ENCODE data around the gene MYBPH. TPM values are rescaled to one million over a fixed set of nuclear protein-coding genes. Genes with fewer than 3 reads are reported as not detected.

The MYBPH gene
- total RNA-seq, 1 experiment from 2014 or later = 25.9 TPM

GRCh38 chr1:203183828-203184227 lies 8.2 kb upstream of the MYBPH start:
- H3K27ac Mint-ChIP-seq (ENCODE audit: unreplicated experiment) = peak overlapping the region; percentile 86
- POLR2A ChIA-PET = no interaction called here
- no peak for TF ChIP-seq CTCF (IDR thresholded peaks at IDR 0.05; ENCODE audit: insufficient read depth in 1 of 2, low read depth in 1 of 2, low read length in 1 of 2, severe bottlenecking in 1 of 2, unreplicated experiment in 1 of 2)
- H3K4me1 Mint-ChIP-seq (ENCODE audit: low read depth, unreplicated experiment) = peaks cover 58% of the 10 kb centered on the region
- no peak for DNase-seq
- BruUV-seq (replicated peaks) = no TSS peak
- no peaks in the 10 kb centered on the region for H3K9me3 Mint-ChIP-seq (ENCODE audit: unreplicated experiment)
- Histone ChIP-seq H3K27me3 (replicated peaks; ENCODE audit: control insufficient read depth, insufficient read depth, low read length) (no peaks in the 10 kb centered on the region), H3K4me1 (peaks cover 65% of the 10 kb centered on the region), H3K9me3 (no peaks in the 10 kb centered on the region), H3K4me3 (ENCODE audit: low read depth, low read length) (no peak overlapping the region), H3K36me3 (ENCODE audit: control insufficient read depth, insufficient read depth, low read length) (no peaks in the 10 kb centered on the region)
- no peaks in the 10 kb centered on the region for H3K27me3 Mint-ChIP-seq (ENCODE audit: insufficient read depth, unreplicated experiment)
- no peak overlapping the region for H3K4me3 Mint-ChIP-seq (ENCODE audit: unreplicated experiment)
- intact Hi-C loops (cut with micrococcal nuclease; ENCODE audit: unreplicated experiment) = no loop called here
- peaks cover 73% of the 10 kb centered on the region for H3K36me3 Mint-ChIP-seq (ENCODE audit: insufficient read depth, unreplicated experiment)
- CTCF ChIA-PET = no interaction called here

GRCh38 chr1:203182387-203182953 lies 6.8 kb upstream of the MYBPH start:
- BruUV-seq (replicated peaks) = no TSS peak

GRCh38 chr1:203181586-203182386 lies 6.2 kb upstream of the MYBPH start:
- TF ChIP-seq CTCF (IDR thresholded peaks at IDR 0.05; ENCODE audit: insufficient read depth in 1 of 2, low read depth in 1 of 2, low read length in 1 of 2, severe bottlenecking in 1 of 2, unreplicated experiment in 1 of 2) = no peak
- no peak overlapping the region for H3K4me3 Mint-ChIP-seq (ENCODE audit: unreplicated experiment)
- Histone ChIP-seq H3K4me1 (peaks cover 67% of the 10 kb centered on the region), H3K4me3 (ENCODE audit: low read depth, low read length) (no peak overlapping the region), H3K36me3 (ENCODE audit: control insufficient read depth, insufficient read depth, low read length) (no peaks in the 10 kb centered on the region), H3K9me3 (no peaks in the 10 kb centered on the region), H3K27me3 (replicated peaks; ENCODE audit: control insufficient read depth, insufficient read depth, low read length) (no peaks in the 10 kb centered on the region)
- H3K36me3 Mint-ChIP-seq (ENCODE audit: insufficient read depth, unreplicated experiment) = peaks cover 81% of the 10 kb centered on the region
- H3K4me1 Mint-ChIP-seq (ENCODE audit: low read depth, unreplicated experiment) = peaks cover 62% of the 10 kb centered on the region
- H3K9me3 Mint-ChIP-seq (ENCODE audit: unreplicated experiment) = no peaks in the 10 kb centered on the region
- intact Hi-C loops (cut with micrococcal nuclease; ENCODE audit: unreplicated experiment) = no loop called here
- BruUV-seq (replicated peaks) = no TSS peak
- H3K27me3 Mint-ChIP-seq (ENCODE audit: insufficient read depth, unreplicated experiment) = no peaks in the 10 kb centered on the region
- H3K27ac Mint-ChIP-seq (ENCODE audit: unreplicated experiment) = peak overlapping the region; percentile 78
- CTCF ChIA-PET = interaction anchor here (1.2 kb wide), 1 partner anchor 34 kb away, joined by 3 read pairs; no protein-coding TSS in a partner anchor
- POLR2A ChIA-PET = no interaction called here
- no peak for DNase-seq

More at GRCh38 chr1:203182387-203182953, 6.8 kb upstream of the MYBPH start:
- no peaks in the 10 kb centered on the region for H3K9me3 Mint-ChIP-seq (ENCODE audit: unreplicated experiment)
- intact Hi-C loops (cut with micrococcal nuclease; ENCODE audit: unreplicated experiment) = no loop called here
- H3K4me1 ChIP-seq = peaks cover 67% of the 10 kb centered on the region
- no peaks in the 10 kb centered on the region for H3K9me3 ChIP-seq
- no peaks in the 10 kb centered on the region for H3K27me3 Mint-ChIP-seq (ENCODE audit: insufficient read depth, unreplicated experiment)
- H3K4me1 Mint-ChIP-seq (ENCODE audit: low read depth, unreplicated experiment) = peaks cover 57% of the 10 kb centered on the region
- no peak overlapping the region for H3K4me3 ChIP-seq (ENCODE audit: low read depth, low read length)
- no peaks in the 10 kb centered on the region for H3K36me3 ChIP-seq (ENCODE audit: control insufficient read depth, insufficient read depth, low read length)
- no peaks in the 10 kb centered on the region for H3K27me3 ChIP-seq (replicated peaks; ENCODE audit: control insufficient read depth, insufficient read depth, low read length)
- CTCF ChIA-PET = interaction anchor here (1.2 kb wide), 1 partner anchor 33 kb away, joined by 3 read pairs; no protein-coding TSS in a partner anchor
- DNase-seq = no peak
- peaks cover 75% of the 10 kb centered on the region for H3K36me3 Mint-ChIP-seq (ENCODE audit: insufficient read depth, unreplicated experiment)
- peak overlapping the region; percentile 78 for H3K27ac Mint-ChIP-seq (ENCODE audit: unreplicated experiment)
- TF ChIP-seq CTCF (IDR thresholded peaks at IDR 0.05; ENCODE audit: insufficient read depth in 1 of 2, low read depth in 1 of 2, low read length in 1 of 2, severe bottlenecking in 1 of 2, unreplicated experiment in 1 of 2) = no peak
- POLR2A ChIA-PET = no interaction called here
- no peak overlapping the region for H3K4me3 Mint-ChIP-seq (ENCODE audit: unreplicated experiment)

Data from Caco-2 (cell line).